ENCODE data around the gene MXRA7.
A peak's percentile ranks its signal among the peaks of the same experiment; 100 is the strongest.

Gene MXRA7

GRCh38 chr17:76671123-76671911, 39.4 kb downstream of the MXRA7 start (continued):
- TF ChIP-seq ZNF214 (tag by site-specific recombination; IDR thresholded peaks at IDR 0.05; ENCODE audit: borderline replicate concordance), result no peak
- TF ChIP-seq ZNF18 (tag by site-specific recombination; IDR thresholded peaks at IDR 0.05), result peak; percentile 89
- peak; percentile 87 for TF ChIP-seq ELK4 (IDR thresholded peaks at IDR 0.05; ENCODE audit: borderline replicate concordance, low read depth, low read length)
- TF ChIP-seq KLF9 (tag by site-specific recombination; IDR thresholded peaks at IDR 0.05; ENCODE audit: low read depth), result peak; percentile 77
- TF ChIP-seq ZNF433 (tag by site-specific recombination; IDR thresholded peaks at IDR 0.05; ENCODE audit: low read depth), result no peak
- TF ChIP-seq ZNF157 (tag by site-specific recombination; IDR thresholded peaks at IDR 0.05), result no peak
- no peak for TF ChIP-seq ZNF350 (tag by site-specific recombination; IDR thresholded peaks at IDR 0.05)
- no peak for TF ChIP-seq ZNF133 (tag by site-specific recombination; IDR thresholded peaks at IDR 0.05)
- TF ChIP-seq FEZF1 (tag by site-specific recombination; IDR thresholded peaks at IDR 0.05), result peak; percentile 74
- TF ChIP-seq ZNF391 (tag by site-specific recombination; IDR thresholded peaks at IDR 0.05; ENCODE audit: borderline replicate concordance, low read depth), result peak; percentile 98
- TF ChIP-seq ZNF548 (tag by site-specific recombination; IDR thresholded peaks at IDR 0.05), result no peak
- peak; percentile 98 for TF ChIP-seq HIC1 (tag by site-specific recombination; IDR thresholded peaks at IDR 0.05)
- peak; percentile 54 for TF ChIP-seq ZNF76 (tag by site-specific recombination; IDR thresholded peaks at IDR 0.05; ENCODE audit: borderline replicate concordance, low read depth)
- TF ChIP-seq ZNF169 (tag by site-specific recombination; IDR thresholded peaks at IDR 0.05), result peak; percentile 41; the same call in 1 of the 2 replicates
- TF ChIP-seq ZNF561 (tag by site-specific recombination; IDR thresholded peaks at IDR 0.05; ENCODE audit: borderline replicate concordance), result no peak
- peak; percentile 70 for TF ChIP-seq ZNF629 (tag by site-specific recombination; IDR thresholded peaks at IDR 0.05)
- no peak for TF ChIP-seq ZNF626 (tag by site-specific recombination; IDR thresholded peaks at IDR 0.05)
- no peak for TF ChIP-seq ZNF132 (tag by site-specific recombination; IDR thresholded peaks at IDR 0.05; ENCODE audit: borderline replicate concordance)
- TF ChIP-seq ZNF776 (tag by site-specific recombination; IDR thresholded peaks at IDR 0.05; ENCODE audit: borderline replicate concordance), result no peak
- no peak for TF ChIP-seq MEIS1 (CRISPR knock-in tag; IDR thresholded peaks at IDR 0.05; ENCODE audit: borderline replicate concordance)
- TF ChIP-seq ZNF19 (tag by site-specific recombination; IDR thresholded peaks at IDR 0.05; ENCODE audit: low read depth), result peak; percentile 36; the same call in 1 of the 2 replicates
- TF ChIP-seq ZNF335 (tag by site-specific recombination; conservative IDR thresholded peaks at IDR 0.05), result peak; percentile 72; the same call in 1 of the 2 replicates
- peak; percentile 88 for TF ChIP-seq ZNF580 (tag by site-specific recombination; IDR thresholded peaks at IDR 0.05)
- TF ChIP-seq ZNF140 (tag by site-specific recombination; IDR thresholded peaks at IDR 0.05), result no peak
- TF ChIP-seq BCL11B (tag by site-specific recombination; IDR thresholded peaks at IDR 0.05; ENCODE audit: low read depth), result peak; percentile 82; the same call in 1 of the 2 replicates
- TF ChIP-seq PRDM2 (tag by site-specific recombination; IDR thresholded peaks at IDR 0.05; ENCODE audit: borderline replicate concordance), result peak; percentile 97
- peak; percentile 64 for TF ChIP-seq KLF8 (tag by site-specific recombination; IDR thresholded peaks at IDR 0.05)
- TF ChIP-seq ZNF10 (tag by site-specific recombination; IDR thresholded peaks at IDR 0.05), result no peak; the same call in 1 of the 2 replicates

All from HEK293 (cell line).